ENCODE results near the gene MYOD1. TPM values are rescaled to one million over a fixed set of nuclear protein-coding genes. Genes with fewer than 3 reads are reported as not detected.

Gene MYOD1
- total RNA-seq, 1 experiment from 2014 or later, result not detected

- CTCF ChIA-PET, result no interaction called here
- DNase-seq, result no peak
- Mint-ChIP-seq H3K4me1 (ENCODE audit: low read depth, unreplicated experiment) (no peaks in the 10 kb centered on the region), H3K27me3 (ENCODE audit: unreplicated experiment) (peaks cover 44% of the 10 kb centered on the region), H3K36me3 (ENCODE audit: insufficient read depth, unreplicated experiment) (no peaks in the 10 kb centered on the region), H3K4me3 (ENCODE audit: low read depth, unreplicated experiment) (no peak overlapping the region), H3K27ac (ENCODE audit: unreplicated experiment) (no peak overlapping the region), H3K9me3 (ENCODE audit: low read depth, unreplicated experiment) (no peaks in the 10 kb centered on the region)
- TF ChIP-seq CTCF (IDR thresholded peaks at IDR 0.05; ENCODE audit: unreplicated experiment), result no peak
- intact Hi-C loops (cut with micrococcal nuclease; ENCODE audit: unreplicated experiment), result no loop called here
- BruUV-seq (replicated peaks), result no TSS peak
Measured at GRCh38 chr11:17735818-17736578, 16.6 kb downstream of the MYOD1 start.

GRCh38 chr11:17736579-17736893 is 17.2 kb downstream of the MYOD1 start:
- no peaks in the 10 kb centered on the region for H3K36me3 Mint-ChIP-seq (ENCODE audit: insufficient read depth, unreplicated experiment)
- H3K9me3 Mint-ChIP-seq (ENCODE audit: low read depth, unreplicated experiment), result no peaks in the 10 kb centered on the region
- BruUV-seq (replicated peaks), result no TSS peak
- no peak for TF ChIP-seq CTCF (IDR thresholded peaks at IDR 0.05; ENCODE audit: unreplicated experiment)
- H3K4me1 Mint-ChIP-seq (ENCODE audit: low read depth, unreplicated experiment), result no peaks in the 10 kb centered on the region
- H3K27me3 Mint-ChIP-seq (ENCODE audit: unreplicated experiment), result peaks cover 44% of the 10 kb centered on the region
- DNase-seq, result no peak
- CTCF ChIA-PET, result no interaction called here
- H3K4me3 Mint-ChIP-seq (ENCODE audit: low read depth, unreplicated experiment), result no peak overlapping the region
- no peak overlapping the region for H3K27ac Mint-ChIP-seq (ENCODE audit: unreplicated experiment)
- intact Hi-C loops (cut with micrococcal nuclease; ENCODE audit: unreplicated experiment), result no loop called here

- peaks cover 38% of the 10 kb centered on the region for H3K27me3 Mint-ChIP-seq (ENCODE audit: unreplicated experiment)
- no peak overlapping the region for H3K27ac Mint-ChIP-seq (ENCODE audit: unreplicated experiment)
- H3K36me3 Mint-ChIP-seq (ENCODE audit: insufficient read depth, unreplicated experiment), result no peaks in the 10 kb centered on the region
- no peak overlapping the region for H3K4me3 Mint-ChIP-seq (ENCODE audit: low read depth, unreplicated experiment)
- no peaks in the 10 kb centered on the region for H3K9me3 Mint-ChIP-seq (ENCODE audit: low read depth, unreplicated experiment)
- no peak for DNase-seq
- BruUV-seq (replicated peaks), result no TSS peak
- no peaks in the 10 kb centered on the region for H3K4me1 Mint-ChIP-seq (ENCODE audit: low read depth, unreplicated experiment)
- TF ChIP-seq CTCF (IDR thresholded peaks at IDR 0.05; ENCODE audit: unreplicated experiment), result no peak
- intact Hi-C loops (cut with micrococcal nuclease; ENCODE audit: unreplicated experiment), result no loop called here
- CTCF ChIA-PET, result no interaction called here
Measured at GRCh38 chr11:17736930-17737817, 17.8 kb downstream of the MYOD1 start.

GRCh38 chr11:17738151-17738973 is 19.0 kb downstream of the MYOD1 start:
- Mint-ChIP-seq H3K4me1 (ENCODE audit: low read depth, unreplicated experiment) (no peaks in the 10 kb centered on the region), H3K27ac (ENCODE audit: unreplicated experiment) (no peak overlapping the region), H3K27me3 (ENCODE audit: unreplicated experiment) (peaks cover 26% of the 10 kb centered on the region), H3K9me3 (ENCODE audit: low read depth, unreplicated experiment) (no peaks in the 10 kb centered on the region), H3K4me3 (ENCODE audit: low read depth, unreplicated experiment) (no peak overlapping the region), H3K36me3 (ENCODE audit: insufficient read depth, unreplicated experiment) (no peaks in the 10 kb centered on the region)
- CTCF ChIA-PET, result interaction anchor here (0.6 kb wide), 1 partner anchor 107 kb away, joined by 3 read pairs; no protein-coding TSS in a partner anchor
- no peak for DNase-seq
- intact Hi-C loops (cut with micrococcal nuclease; ENCODE audit: unreplicated experiment), result no loop called here
- TF ChIP-seq CTCF (IDR thresholded peaks at IDR 0.05; ENCODE audit: unreplicated experiment), result no peak
- no TSS peak for BruUV-seq (replicated peaks)
